GM19043 (cell line): ENCODE results near the gene DGKQ.
A peak's percentile ranks its signal among the peaks of the same experiment; 100 is the strongest.
"Not testable (repeated sequence)": the region's sequence is repeated elsewhere in the genome, so short reads cannot be mapped to it uniquely, and the experiment has no call there.

Experiments
- ATAC-seq: cut with Tn5 transposase; IDR thresholded peaks from one replicate; pipeline ENCODE4 v1.9.1; 2021; ENCODE audit warnings: low read depth; ENCODE audit not compliant: unreplicated experiment

The DGKQ gene

DNA sequence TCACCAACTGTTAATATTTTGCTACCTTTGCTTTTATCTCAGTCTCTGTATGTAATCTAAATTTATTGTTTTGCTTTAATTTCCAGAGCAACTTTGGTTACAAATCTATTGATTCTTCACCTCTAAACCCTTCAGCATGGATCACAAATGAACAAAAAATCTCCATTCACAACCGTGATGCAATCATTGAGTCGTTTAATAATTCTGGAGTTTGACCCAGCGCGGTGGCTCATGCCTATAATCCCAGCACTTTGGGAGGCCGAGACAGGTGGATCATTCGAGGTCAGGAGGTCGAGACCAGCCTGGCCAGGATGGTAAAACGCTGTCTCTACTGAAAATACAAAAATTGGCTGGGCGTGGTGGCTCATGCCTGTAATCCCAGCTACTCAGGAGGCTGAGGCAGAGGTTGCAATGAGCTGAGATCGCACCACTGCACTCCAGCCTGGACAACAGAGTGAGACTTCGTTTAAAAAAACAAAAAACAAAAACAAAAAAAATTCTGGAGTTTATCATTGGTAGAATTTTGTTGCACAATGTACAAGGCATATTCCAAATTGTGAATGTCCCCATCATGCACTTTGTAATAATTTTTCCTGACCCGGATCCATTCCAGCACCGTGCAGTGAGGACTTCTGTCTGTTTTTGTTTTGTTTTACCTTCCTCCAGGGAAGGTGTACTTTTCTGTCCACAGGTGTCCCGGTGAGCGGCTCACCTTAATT is 11.1 kb upstream of the DGKQ start:
- ATAC-seq = no peak

GRCh38 chr4:982814-983213 is 9.4 kb upstream of the DGKQ start:
- no peak for ATAC-seq

DNA sequence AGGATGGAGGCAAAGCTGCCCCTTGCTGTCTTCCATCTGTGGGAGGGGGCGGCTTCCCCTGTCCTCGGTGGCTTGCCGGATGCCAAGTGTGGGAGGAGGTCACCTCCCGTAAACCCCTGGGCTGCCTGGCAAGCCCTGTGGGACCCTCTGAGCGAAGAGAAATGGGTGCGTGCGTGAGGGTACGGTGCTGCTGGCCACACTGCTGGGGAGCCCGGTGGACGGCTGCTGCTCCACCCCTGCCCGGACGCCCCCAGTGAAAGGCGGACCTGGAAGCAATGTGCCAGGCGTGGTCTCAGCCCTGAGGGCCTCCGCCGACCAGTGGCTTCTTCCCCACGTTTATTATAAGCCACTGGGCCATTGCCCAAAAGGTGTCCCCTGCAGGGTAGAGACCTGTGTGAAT is 8.9 kb upstream of the DGKQ start:
- ATAC-seq = no peak

DNA sequence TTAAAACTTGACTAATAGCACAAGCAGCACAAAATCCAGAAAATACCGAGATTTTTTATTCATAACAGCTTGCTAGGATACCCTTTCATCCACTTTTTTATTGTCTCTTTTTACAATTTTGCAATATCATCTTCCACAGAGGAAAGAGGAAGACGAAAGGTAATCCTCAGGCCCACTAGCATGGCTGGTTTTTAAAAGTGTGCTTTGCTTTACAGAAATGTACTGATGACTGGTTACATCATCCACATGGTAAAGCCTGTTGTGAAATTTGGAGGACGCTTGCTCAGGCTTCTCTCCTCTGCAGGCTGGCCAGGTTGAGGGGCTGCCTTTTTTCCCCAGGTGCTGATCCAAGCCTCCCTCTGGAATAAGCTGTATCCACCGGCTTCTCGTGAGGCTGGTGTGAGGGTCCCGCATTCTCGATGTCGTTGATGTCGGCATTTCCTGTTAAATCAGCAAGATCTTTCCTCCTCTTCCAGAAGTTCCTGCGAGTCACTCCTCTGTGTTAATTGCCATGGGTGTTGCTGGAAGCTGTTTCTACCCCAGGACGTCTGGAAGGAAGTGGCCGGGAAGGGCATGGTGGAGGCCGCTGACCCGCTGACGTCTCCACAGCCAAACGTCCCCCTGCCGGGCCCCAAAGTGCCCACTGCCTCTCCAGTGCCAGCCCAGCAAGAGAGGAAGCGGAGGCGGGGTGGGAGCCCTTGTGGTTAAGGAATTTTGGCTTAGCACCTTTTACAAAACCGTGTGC is 5.8 kb upstream of the DGKQ start:
- ATAC-seq = no peak

DNA sequence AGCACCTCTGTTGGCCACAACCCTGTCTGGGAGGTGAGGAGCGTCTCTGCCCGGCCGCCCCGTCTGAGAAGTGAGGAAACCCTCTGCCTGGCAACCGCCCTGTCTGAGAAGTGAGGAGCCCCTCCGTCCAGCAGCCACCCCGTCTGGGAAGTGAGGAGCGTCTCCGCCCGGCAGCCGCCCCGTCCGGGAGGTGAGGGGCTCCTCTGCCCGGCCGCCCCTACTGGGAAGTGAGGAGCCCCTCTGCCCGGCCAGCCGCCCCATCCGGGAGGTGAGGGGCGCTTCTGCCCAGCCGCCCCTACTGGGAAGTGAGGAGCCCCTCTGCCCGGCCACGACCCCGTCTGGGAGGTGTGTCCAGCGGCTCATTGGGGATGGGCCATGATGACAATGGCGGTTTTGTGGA is 2.6 kb upstream of the DGKQ start:
- not testable (repeated sequence) for ATAC-seq

DNA sequence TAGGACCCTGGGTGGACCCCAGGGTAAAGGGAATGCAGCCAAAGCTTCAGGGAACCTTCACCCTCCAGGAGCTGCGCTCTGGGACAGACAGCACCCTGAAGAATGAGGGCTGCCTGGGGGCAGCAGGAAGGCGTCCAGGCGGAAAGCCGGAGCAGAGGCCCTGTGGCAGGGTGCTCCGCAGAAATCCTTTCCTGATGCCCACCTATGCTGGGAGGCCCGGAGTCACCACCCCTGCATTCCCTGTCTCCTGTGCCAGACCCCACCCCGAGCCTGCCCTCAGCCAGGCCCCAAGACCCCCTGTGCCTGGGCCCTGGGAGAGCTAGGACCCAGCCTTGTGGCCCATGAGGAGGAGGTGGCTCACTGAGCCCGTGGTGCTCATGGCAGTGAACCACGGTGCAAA is 1.3 kb upstream of the DGKQ start:
- no peak for ATAC-seq

DNA sequence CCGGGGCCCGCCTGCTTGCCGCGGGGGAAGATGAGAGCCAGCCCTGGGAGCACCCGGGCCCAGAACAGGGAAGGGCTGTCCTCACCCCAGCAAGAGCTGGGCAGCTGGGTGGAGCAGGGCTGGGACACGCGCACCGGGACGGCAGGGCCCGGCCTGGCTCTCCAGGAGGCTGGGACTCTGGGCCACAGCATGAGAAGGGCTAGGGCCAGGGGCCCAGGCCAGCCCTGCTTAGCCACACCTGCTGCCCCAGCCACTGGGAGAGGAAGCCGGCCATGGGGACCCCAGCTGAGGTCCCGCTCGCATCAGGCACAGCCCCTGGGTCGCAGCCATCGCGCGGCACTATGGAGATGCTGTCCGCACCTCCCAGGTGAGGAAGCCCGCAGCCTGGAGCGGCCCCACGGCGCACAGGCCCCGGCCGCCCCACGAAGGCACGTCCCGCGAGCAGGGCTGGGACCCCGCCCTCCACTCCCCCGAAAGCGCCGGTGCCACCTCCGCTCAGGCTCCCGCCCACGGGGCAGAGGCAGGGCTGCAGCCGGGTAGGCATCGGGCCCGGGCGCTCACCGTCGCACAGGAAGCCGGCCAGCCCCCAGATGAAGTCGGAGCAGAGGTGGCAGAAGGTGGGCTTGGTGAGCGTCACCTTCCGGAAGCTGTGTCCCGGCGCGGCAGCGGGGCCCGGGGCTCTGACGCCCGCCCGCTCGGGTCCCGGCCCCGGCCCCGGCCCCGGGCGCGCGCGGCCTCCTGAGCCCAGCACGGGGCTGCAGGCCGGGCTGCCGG is 531 bp downstream of the DGKQ start:
- peak; percentile 32 for ATAC-seq

- no peak for ATAC-seq
Measured at GRCh38 chr4:971666-972500, 1.5 kb downstream of the DGKQ start.

DNA sequence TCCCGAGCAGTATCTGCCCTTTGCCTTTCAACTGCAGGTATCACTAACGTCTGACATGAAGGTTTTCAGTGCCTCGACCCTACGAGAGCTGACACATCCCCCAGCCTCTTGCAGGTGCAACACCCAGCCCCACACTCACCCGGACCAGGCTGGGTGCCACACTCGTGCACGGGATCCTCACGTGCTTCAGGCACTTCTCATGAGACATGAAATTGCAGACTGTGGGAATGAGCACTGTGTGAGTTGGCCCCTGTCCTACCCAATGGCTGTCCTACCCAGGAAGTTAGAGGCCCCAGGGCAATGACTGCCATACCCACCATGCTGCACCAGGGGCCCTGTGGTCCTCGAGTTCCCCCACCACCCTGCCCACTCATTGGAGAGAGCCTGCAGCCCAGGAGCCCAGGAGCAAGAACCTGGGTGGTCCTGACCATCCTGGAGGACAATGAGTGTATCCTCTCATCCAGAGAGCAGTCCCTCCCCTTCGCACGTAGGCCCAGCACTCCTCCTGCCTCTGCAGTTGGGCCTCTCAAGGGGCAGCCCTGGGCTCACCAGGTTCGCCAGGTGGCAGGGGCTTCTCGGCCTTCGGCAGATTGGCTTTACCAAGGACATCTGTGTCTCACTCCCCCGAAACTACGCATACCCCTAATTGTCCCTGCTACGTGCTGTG is 2.4 kb downstream of the DGKQ start:
- ATAC-seq = no peak

GRCh38 chr4:970046-970745 is 3.2 kb downstream of the DGKQ start:
- ATAC-seq = no peak

GRCh38 chr4:968621-969394 is 4.6 kb downstream of the DGKQ start:
- ATAC-seq = no peak

- no peak for ATAC-seq
Measured at GRCh38 chr4:968221-968620, 5.1 kb downstream of the DGKQ start.

- ATAC-seq = no peak
Measured at GRCh38 chr4:967113-968104, 6.0 kb downstream of the DGKQ start.

DNA sequence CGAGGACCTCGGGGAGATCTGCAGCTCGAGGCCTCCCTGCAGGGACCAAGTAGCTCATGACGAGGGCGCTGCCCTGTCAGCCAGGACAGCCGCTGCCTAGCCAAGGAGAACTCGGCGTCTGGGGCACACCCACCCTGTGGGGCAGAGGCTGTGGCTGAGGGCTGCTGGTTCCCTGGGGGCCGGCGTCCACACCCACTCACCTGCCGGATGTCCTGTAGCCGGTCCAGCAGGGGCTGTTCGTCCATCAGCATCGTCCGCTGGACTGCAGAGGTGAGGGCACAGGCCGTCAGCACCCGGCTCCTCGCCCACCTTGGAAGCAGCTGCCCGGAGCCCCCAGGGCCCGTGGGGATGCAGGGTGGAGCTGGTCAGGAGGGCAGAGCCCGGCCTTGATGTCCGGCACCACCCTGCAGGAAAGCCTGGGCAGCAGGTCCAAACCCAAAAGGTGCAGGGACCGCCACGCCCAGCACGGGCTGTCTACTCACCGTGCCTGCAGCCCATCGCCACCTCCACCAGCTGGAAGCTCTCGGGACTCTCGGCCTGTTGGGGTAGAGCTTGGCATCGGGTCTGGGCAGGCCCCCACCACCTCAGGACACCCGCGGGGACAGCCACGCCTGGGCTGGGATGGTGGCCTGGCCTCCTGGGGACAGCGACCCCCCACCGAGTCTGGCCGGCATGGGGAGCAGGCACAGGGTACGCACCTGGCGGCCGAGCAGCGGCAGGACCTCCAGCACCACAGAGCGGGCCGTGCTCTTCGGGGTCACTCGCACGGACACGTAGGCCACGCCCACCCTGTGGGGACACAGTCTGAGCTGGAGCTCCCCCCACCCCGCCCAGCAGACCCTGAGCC is 6.9 kb downstream of the DGKQ start:
- ATAC-seq = no peak

- ATAC-seq = no peak
Measured at GRCh38 chr4:965766-966134, 7.6 kb downstream of the DGKQ start.

- no peak for ATAC-seq
Measured at GRCh38 chr4:965048-965765, 8.2 kb downstream of the DGKQ start.
